Measurements from ENCODE around the gene DUSP15. TPM values are rescaled to one million over a fixed set of nuclear protein-coding genes. Genes with fewer than 3 reads are reported as not detected.
A peak's percentile ranks its signal among the peaks of the same experiment; 100 is the strongest.

Gene DUSP15
- total RNA-seq, 1 donor from 2014 or later = 0.45 TPM

DNA sequence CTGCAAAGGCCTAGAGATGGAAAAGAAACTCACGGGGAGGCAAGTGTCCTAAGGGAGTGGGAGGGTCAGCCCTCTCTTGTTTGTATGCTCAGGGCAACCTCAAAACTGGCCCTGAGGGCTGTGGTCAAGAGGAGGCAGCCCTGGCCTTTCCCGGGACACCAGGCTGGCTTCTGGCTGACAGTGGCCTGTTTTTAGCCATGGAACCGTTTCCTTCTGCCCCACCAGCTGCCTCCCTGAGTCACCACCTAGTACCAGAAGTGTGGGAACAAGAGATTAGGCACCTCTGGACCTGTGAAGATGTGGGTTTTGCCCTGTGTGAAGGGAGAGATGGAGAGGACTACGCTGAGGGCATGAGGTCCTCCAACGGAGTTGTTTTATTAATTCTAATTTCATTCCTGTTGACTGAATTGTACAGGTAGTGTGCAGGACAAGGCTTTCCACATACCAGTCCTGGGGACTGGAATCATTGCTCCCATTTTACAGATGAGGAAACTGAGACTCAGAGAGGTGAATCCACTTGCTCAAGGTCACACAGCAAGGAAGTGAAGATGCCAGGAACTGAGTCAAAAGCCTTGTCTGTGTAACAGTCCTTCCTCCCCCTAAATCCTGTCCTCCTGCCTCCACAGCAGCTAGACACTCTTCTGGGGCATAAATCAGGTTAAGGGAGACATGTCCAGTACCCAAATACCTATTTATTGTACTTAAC lies 30.4 kb downstream of the DUSP15 start:
- Histone ChIP-seq H3K79me2 (ENCODE audit: low read depth) (no peaks in the 10 kb centered on the region), H2AFZ (replicated peaks) (no peak overlapping the region), H3K27me3 (no peaks in the 10 kb centered on the region), H3K9ac (no peak overlapping the region), H3K36me3 (no peaks in the 10 kb centered on the region), H3F3A (ENCODE audit: low read depth) (peaks cover 14% of the 10 kb centered on the region), H3K4me3 (no peak overlapping the region), H3K4me1 (peaks cover 45% of the 10 kb centered on the region), H3K4me2 (no peak overlapping the region), H4K20me1 (ENCODE audit: low read depth) (no peaks in the 10 kb centered on the region), H3K27ac (no peak overlapping the region), H3K9me3 (ENCODE audit: low read depth) (no peaks in the 10 kb centered on the region)
- no peak for TF ChIP-seq CTCF (IDR thresholded peaks at IDR 0.05)
- no peak for TF ChIP-seq EZH2phosphoT487 (IDR thresholded peaks at IDR 0.05)
- TF ChIP-seq EZH2 (IDR thresholded peaks at IDR 0.05) = no peak
- H3K4me3 Mint-ChIP-seq = no peak overlapping the region
- no peaks in the 10 kb centered on the region for H3K9me3 Mint-ChIP-seq
- DNase-seq (ENCODE audit: low spot score) = no peak
- H3K27ac Mint-ChIP-seq = no peak overlapping the region
- peaks cover 37% of the 10 kb centered on the region for H3K4me1 Mint-ChIP-seq
- H3K27me3 Mint-ChIP-seq (ENCODE audit: insufficient read depth, low read depth) = peaks cover 9% of the 10 kb centered on the region
- H3K36me3 Mint-ChIP-seq = no peaks in the 10 kb centered on the region

DNA sequence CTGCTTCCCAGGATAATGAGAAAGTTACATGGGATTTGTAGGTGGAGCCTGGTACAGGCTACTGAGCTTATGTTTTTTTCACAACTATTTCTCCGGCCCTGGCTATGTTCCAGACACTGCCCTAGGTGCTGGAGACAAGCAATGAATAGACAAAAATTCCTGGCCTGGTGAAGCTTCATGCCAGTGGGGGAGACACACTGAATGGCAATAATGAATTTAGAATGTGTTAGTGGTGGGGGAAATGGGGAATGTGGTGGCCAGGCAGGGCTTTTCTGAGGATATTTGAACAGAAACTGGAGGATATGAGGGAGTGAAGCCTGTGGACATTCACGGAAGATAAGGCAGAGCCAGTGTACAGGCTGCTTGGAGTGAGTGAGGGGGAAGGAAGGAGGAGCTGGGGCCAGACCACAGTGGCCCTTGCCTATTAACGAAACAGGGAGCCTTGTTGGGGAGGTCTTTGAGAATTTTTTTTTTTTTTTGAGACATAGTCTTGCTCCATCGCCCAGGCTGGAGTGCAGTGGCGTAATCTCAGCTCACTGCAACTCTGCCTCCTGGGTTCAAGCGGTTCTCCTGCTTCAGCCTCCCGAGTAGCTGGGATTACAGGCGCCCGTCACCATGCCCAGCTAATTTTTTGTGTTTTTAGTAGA lies 31.6 kb downstream of the DUSP15 start:
- H3K4me1 Mint-ChIP-seq = peaks cover 34% of the 10 kb centered on the region
- Histone ChIP-seq H3K9me3 (ENCODE audit: low read depth) (no peaks in the 10 kb centered on the region), H3K27me3 (no peaks in the 10 kb centered on the region), H3K9ac (no peak overlapping the region), H4K20me1 (ENCODE audit: low read depth) (no peaks in the 10 kb centered on the region), H3K27ac (no peak overlapping the region), H3F3A (ENCODE audit: low read depth) (peaks cover 14% of the 10 kb centered on the region), H3K4me1 (peaks cover 42% of the 10 kb centered on the region), H3K79me2 (ENCODE audit: low read depth) (no peaks in the 10 kb centered on the region), H3K4me2 (no peak overlapping the region), H2AFZ (replicated peaks) (no peak overlapping the region), H3K4me3 (no peak overlapping the region), H3K36me3 (no peaks in the 10 kb centered on the region)
- no peaks in the 10 kb centered on the region for H3K36me3 Mint-ChIP-seq
- H3K9me3 Mint-ChIP-seq = no peaks in the 10 kb centered on the region
- peaks cover 4% of the 10 kb centered on the region for H3K27me3 Mint-ChIP-seq (ENCODE audit: insufficient read depth, low read depth)
- no peak overlapping the region for H3K4me3 Mint-ChIP-seq
- DNase-seq (ENCODE audit: low spot score) = no peak
- no peak overlapping the region for H3K27ac Mint-ChIP-seq
- TF ChIP-seq EZH2 (IDR thresholded peaks at IDR 0.05) (no peak), EZH2phosphoT487 (IDR thresholded peaks at IDR 0.05) (no peak), CTCF (IDR thresholded peaks at IDR 0.05) (no peak)

GRCh38 chr20:31837896-31838397 lies 32.4 kb downstream of the DUSP15 start:
- H3K4me2 ChIP-seq = peak overlapping the region; percentile 25
- no peaks in the 10 kb centered on the region for H3K9me3 ChIP-seq (ENCODE audit: low read depth)
- Mint-ChIP-seq H3K27me3 (ENCODE audit: insufficient read depth, low read depth) (peaks cover 2% of the 10 kb centered on the region), H3K4me1 (peaks cover 29% of the 10 kb centered on the region), H3K4me3 (no peak overlapping the region), H3K27ac (no peak overlapping the region), H3K9me3 (no peaks in the 10 kb centered on the region), H3K36me3 (no peaks in the 10 kb centered on the region)
- no peak for TF ChIP-seq EZH2 (IDR thresholded peaks at IDR 0.05)
- TF ChIP-seq CTCF (IDR thresholded peaks at IDR 0.05) = no peak
- TF ChIP-seq EZH2phosphoT487 (IDR thresholded peaks at IDR 0.05) = no peak
- H3K4me1 ChIP-seq = peaks cover 42% of the 10 kb centered on the region
- H2AFZ ChIP-seq (replicated peaks) = no peak overlapping the region
- no peak overlapping the region for H3K9ac ChIP-seq
- no peaks in the 10 kb centered on the region for H3K79me2 ChIP-seq (ENCODE audit: low read depth)
- DNase-seq (ENCODE audit: low spot score) = no peak
- no peaks in the 10 kb centered on the region for H4K20me1 ChIP-seq (ENCODE audit: low read depth)
- H3K4me3 ChIP-seq = no peak overlapping the region
- peaks cover 14% of the 10 kb centered on the region for H3F3A ChIP-seq (ENCODE audit: low read depth)
- no peaks in the 10 kb centered on the region for H3K36me3 ChIP-seq
- H3K27ac ChIP-seq = no peak overlapping the region
- no peaks in the 10 kb centered on the region for H3K27me3 ChIP-seq

Measured in neural progenitor cell (in vitro differentiated cells).